ENCODE results near the gene PTCH2. TPM values are rescaled to one million over a fixed set of nuclear protein-coding genes. Genes with fewer than 3 reads are reported as not detected.

The PTCH2 gene
- total and polyA plus RNA-seq, 5 donors from 2014 or later = 0.05 to 0.94 (median 0.13) TPM; not detected in 2

DNA sequence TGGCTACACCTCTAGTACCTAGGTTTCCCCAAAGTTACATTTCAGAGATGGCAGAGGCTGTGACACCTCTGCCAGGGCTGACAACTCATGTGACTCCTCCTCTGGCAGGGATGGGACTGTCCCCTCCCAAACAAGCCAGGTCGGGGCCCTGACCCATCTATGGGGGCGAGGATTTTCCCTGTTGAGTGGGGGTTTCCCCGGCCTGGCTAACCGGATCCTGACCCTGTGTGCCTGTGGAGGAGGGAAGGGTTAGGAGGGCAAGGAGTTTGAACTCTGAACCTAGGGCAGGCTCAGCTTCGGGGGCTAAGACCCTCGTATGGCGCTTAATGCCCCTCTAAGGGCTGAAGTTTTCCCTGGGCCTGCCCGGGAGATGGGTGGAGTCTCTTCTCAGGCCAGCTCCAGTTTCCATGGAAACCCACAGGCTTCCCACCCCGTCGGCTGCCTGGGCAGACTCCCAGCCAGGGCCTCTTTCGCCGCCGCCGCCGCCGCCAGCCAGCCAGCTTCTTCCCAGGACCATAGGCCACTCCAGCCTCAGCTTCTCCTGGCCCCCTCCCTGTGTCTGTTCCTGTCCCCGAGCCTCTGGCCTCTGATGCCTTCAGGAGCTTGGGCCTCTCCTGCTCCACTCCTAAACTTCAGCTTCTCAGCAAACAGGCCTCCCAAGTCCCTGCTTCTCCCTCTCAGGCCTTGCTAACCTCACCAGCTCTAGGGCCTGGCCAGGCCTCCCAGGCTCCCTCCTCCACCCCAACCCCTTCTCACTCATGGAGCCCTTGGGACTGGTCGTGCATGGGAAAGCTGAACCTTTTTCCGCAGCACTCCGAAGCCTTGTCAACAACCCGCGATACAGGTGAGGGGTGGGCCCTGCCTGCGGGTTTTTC is 34.8 kb downstream of the PTCH2 start, which contains the start of gene BTBD19:
Gene BTBD19, plus strand, starts transcription at position 461 of the 875 bp plus-strand sequence. Its CDS starts 298 bp downstream, at position 759.
- Mint-ChIP-seq H3K4me1 (peaks cover 6 to 88% (median 38%) of the 10 kb centered on the region in 4 donors), H3K4me3 (peak within 1 kb of the TSS; percentile 85 to 95 (median 90)), H3K27ac (peak within 1 kb of the TSS; percentile 99 to 100 (median 99)), H3K36me3 (peaks cover 24% of the 10 kb centered on the region), H3K9me3 (no peaks in the 10 kb centered on the region), H3K27me3 (peaks cover 7% of the 10 kb centered on the region)
- DNase-seq (peak; percentile 21 to 60 (median 45)), ATAC-seq (ENCODE audit: low read depth in 2 of 2) (no peak)
- no peaks in the 10 kb centered on the region for H3K9me3 ChIP-seq (ENCODE audit: control insufficient read depth in 2 of 2, low read length in 2 of 2)
- peak within 1 kb of the TSS; percentile 97 for H3K27ac ChIP-seq (ENCODE audit: insufficient read depth, low read length, poor library complexity, severe bottlenecking)
- H3K36me3 ChIP-seq (ENCODE audit: control insufficient read depth, insufficient read depth, low read length) = peaks cover 36% of the 10 kb centered on the region
- no peaks in the 10 kb centered on the region for H3K27me3 ChIP-seq (ENCODE audit: control insufficient read depth, insufficient read depth, low read length)
- peak within 1 kb of the TSS; percentile 53 for H3K4me3 ChIP-seq (ENCODE audit: low read depth, low read length)
- peaks cover 86% of the 10 kb centered on the region for H3K4me1 ChIP-seq (ENCODE audit: control insufficient read depth, insufficient read depth, low read length, poor library complexity, severe bottlenecking)

DNA sequence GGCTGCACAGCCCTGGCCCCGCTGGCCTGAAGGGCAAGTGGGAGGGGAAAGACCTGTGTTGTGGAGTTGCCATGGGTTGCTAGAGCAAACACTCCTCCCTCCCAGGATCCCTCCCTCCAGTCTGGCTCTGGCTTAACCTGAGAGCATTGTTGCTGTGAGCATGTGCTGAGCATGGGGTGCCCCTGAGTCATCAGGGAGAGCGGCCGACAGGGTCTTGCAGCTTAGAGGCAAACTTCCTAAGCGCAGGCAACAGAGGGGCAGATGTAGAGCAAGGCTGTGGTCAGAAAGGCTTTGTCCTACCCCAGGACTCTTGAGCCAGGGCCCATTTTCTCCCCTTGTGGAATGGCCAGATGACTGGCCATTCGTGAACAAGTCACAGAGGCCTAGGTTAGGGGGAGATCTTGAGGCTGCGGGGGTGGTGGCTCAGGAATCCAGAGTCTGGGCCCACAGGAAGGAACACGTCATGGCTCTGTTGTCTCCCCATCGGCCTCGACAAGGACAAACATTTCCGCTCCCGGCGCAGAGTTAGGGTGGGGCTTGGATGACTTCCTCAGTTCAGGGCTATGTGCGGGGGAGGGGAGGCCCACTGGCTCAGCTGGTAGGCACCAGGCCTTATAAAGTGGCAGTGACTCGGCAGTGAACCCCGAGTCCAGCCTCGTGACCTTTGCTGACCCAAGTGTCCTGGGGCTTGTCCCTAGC is 35.5 kb downstream of the PTCH2 start:
- ATAC-seq (ENCODE audit: low read depth in 2 of 2) (peak; percentile 59 to 64), DNase-seq (peak; percentile 85 to 98 (median 88))
- peaks cover 6 to 92% (median 43%) of the 10 kb centered on the region in 4 donors for H3K4me1 Mint-ChIP-seq
- Histone ChIP-seq H3K4me3 (ENCODE audit: low read depth, low read length) (peak overlapping the region; percentile 53), H3K4me1 (ENCODE audit: control insufficient read depth, insufficient read depth, low read length, poor library complexity, severe bottlenecking) (peaks cover 86% of the 10 kb centered on the region), H3K36me3 (ENCODE audit: control insufficient read depth, insufficient read depth, low read length) (peaks cover 44% of the 10 kb centered on the region), H3K27me3 (ENCODE audit: control insufficient read depth, insufficient read depth, low read length) (no peaks in the 10 kb centered on the region), H3K9me3 (ENCODE audit: control insufficient read depth in 2 of 2, low read length in 2 of 2) (no peaks in the 10 kb centered on the region), H3K27ac (ENCODE audit: insufficient read depth, low read length, poor library complexity, severe bottlenecking) (peak overlapping the region; percentile 97)
- H3K27ac Mint-ChIP-seq = peak overlapping the region; percentile 99 to 100 (median 99)
- peaks cover 31% of the 10 kb centered on the region for H3K36me3 Mint-ChIP-seq
- H3K27me3 Mint-ChIP-seq = peaks cover 7% of the 10 kb centered on the region
- H3K9me3 Mint-ChIP-seq = no peaks in the 10 kb centered on the region
- peak overlapping the region; percentile 73 to 95 (median 90) for H3K4me3 Mint-ChIP-seq

DNA sequence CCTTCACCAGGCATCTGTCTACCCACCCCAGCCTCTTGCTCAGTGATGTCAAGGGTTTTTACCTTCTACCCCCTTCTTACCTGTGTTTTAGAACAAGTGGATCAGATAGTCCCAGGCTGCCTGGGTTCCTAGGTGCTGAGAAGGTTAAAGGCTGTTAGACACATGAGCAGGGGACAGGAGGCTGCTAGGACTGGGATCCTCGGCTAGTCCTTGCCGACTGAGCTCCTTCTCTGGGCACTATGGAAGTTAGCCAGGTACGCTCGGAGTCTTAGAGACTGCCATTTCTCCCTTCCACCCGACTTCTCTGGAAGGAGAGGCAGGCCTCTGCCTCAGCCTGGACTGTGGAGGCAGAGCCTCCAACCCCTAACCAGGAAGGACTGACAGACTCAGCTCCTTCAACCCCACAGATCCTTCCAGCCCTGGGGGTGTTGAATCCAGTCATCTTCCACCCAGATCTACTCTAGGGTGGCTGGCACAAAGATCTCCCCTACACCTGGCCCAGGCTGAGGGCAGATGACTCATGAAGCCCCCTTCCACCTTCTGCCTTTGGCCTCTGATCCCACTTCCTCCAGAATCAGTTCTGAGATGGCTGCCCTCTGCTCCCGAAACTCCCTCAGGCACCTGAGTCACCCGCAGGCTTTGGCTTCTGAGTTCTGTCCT is 36.2 kb downstream of the PTCH2 start, which contains the start of gene DYNLT4:
Gene DYNLT4, minus strand, starts transcription at position 648 of the 660 bp plus-strand sequence. CDS start 683 bp downstream, outside the sequence.
- H3K27ac Mint-ChIP-seq = peak within 1 kb of the TSS; percentile 99 to 100 (median 99)
- DNase-seq (peak in 1 of 3 donors; percentile 27), ATAC-seq (ENCODE audit: low read depth in 2 of 2) (peak in 1 of 2 donors; percentile 0)
- no peaks in the 10 kb centered on the region for H3K9me3 Mint-ChIP-seq
- no peaks in the 10 kb centered on the region for H3K9me3 ChIP-seq (ENCODE audit: control insufficient read depth in 2 of 2, low read length in 2 of 2)
- H3K27ac ChIP-seq (ENCODE audit: insufficient read depth, low read length, poor library complexity, severe bottlenecking) = peak within 1 kb of the TSS; percentile 97
- peak within 1 kb of the TSS; percentile 73 to 95 (median 90) for H3K4me3 Mint-ChIP-seq
- H3K36me3 ChIP-seq (ENCODE audit: control insufficient read depth, insufficient read depth, low read length) = peaks cover 50% of the 10 kb centered on the region
- H3K27me3 ChIP-seq (ENCODE audit: control insufficient read depth, insufficient read depth, low read length) = no peaks in the 10 kb centered on the region
- peaks cover 36% of the 10 kb centered on the region for H3K36me3 Mint-ChIP-seq
- H3K27me3 Mint-ChIP-seq = peaks cover 7% of the 10 kb centered on the region
- H3K4me3 ChIP-seq (ENCODE audit: low read depth, low read length) = peak within 1 kb of the TSS; percentile 53
- H3K4me1 Mint-ChIP-seq = peaks cover 9 to 92% (median 43%) of the 10 kb centered on the region in 4 donors
- H3K4me1 ChIP-seq (ENCODE audit: control insufficient read depth, insufficient read depth, low read length, poor library complexity, severe bottlenecking) = peaks cover 88% of the 10 kb centered on the region

DNA sequence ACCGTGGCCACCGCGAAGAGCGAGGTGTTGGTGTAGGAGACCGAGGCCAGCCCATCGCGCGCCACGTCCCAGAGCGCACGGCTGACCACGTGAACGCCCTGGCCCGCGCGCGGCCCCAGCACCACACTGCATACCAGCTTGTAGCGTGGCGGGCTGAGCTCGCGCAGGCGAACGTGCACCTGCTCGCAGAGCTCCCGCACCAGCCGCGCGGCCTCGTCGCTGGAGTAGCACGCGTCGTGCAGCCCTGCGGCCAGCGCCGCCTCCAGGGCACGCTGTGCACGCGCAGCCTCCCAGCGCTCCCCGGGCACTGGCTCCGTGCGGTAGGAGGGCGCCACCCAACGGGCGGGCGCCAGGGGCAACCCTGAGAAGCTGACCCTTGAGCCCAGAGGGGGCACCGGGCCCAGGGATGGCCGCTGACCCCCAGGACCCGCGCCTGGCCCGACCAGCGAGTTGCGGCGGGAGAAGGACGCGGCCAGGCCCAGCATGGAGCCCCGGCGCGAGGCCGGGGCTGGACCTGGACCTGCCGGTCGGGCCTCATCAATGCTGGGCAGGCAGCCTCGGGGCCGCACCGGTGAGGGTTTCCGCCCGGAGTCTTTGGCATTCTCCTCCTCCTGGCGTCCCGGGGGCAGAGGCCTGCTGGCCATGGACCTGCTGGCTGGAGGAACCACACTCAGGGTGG is 36.9 kb downstream of the PTCH2 start:
- peaks cover 38% of the 10 kb centered on the region for H3K36me3 Mint-ChIP-seq
- H3K9me3 ChIP-seq (ENCODE audit: control insufficient read depth in 2 of 2, low read length in 2 of 2) = no peaks in the 10 kb centered on the region
- H3K4me3 Mint-ChIP-seq = peak overlapping the region in 1 of 4 donors; percentile 95

DNA sequence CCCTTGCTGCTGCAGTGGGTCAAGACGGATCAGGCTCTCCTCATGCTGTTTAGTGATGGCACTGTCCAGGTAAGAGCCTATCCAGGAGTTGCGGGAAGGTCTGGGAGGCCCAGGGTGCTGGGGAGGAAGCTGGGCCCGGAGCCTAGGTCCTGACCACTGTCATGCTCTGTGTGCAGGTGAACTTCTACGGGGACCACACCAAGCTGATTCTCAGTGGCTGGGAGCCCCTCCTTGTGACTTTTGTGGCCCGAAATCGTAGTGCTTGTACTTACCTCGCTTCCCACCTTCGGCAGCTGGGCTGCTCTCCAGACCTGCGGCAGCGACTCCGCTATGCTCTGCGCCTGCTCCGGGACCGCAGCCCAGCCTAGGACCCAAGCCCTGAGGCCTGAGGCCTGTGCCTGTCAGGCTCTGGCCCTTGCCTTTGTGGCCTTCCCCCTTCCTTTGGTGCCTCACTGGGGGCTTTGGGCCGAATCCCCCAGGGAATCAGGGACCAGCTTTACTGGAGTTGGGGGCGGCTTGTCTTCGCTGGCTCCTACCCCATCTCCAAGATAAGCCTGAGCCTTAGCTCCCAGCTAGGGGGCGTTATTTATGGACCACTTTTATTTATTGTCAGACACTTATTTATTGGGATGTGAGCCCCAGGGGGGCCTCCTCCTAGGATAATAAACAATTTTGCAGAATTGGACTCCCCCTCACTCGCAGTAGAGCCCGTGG is 37.6 kb downstream of the PTCH2 start:
- peaks cover 0 to 1% (median 0%) of the 10 kb centered on the region in 7 donors for H3K9me3 Mint-ChIP-seq
- peak overlapping the region; percentile 74 to 92 (median 80) for H3K27ac Mint-ChIP-seq
- H3K27me3 ChIP-seq (ENCODE audit: control insufficient read depth, insufficient read depth, low read length) = no peaks in the 10 kb centered on the region
- peaks cover 9 to 80% (median 36%) of the 10 kb centered on the region in 4 donors for H3K4me1 Mint-ChIP-seq
- peaks cover 41% of the 10 kb centered on the region for H3K36me3 Mint-ChIP-seq
- H3K4me3 ChIP-seq (ENCODE audit: low read depth, low read length) = no peak overlapping the region
- no peak overlapping the region for H3K27ac ChIP-seq (ENCODE audit: insufficient read depth, low read length, poor library complexity, severe bottlenecking)
- H3K4me3 Mint-ChIP-seq = peak overlapping the region in 2 of 4 donors; percentile 33 to 83
- DNase-seq = peak in 1 of 3 donors; percentile 29
- ATAC-seq (ENCODE audit: low read depth in 2 of 2) = no peak
- peaks cover 76% of the 10 kb centered on the region for H3K4me1 ChIP-seq (ENCODE audit: control insufficient read depth, insufficient read depth, low read length, poor library complexity, severe bottlenecking)
- peaks cover 50% of the 10 kb centered on the region for H3K36me3 ChIP-seq (ENCODE audit: control insufficient read depth, insufficient read depth, low read length)
- no peaks in the 10 kb centered on the region for H3K9me3 ChIP-seq (ENCODE audit: control insufficient read depth in 2 of 2, low read length in 2 of 2)
- H3K27me3 Mint-ChIP-seq = peaks cover 7% of the 10 kb centered on the region

More for the DNA sequence above, 36.9 kb downstream of the PTCH2 start:
- ATAC-seq (ENCODE audit: low read depth in 2 of 2) (no peak), DNase-seq (no peak)
- Histone ChIP-seq H3K4me1 (ENCODE audit: control insufficient read depth, insufficient read depth, low read length, poor library complexity, severe bottlenecking) (peaks cover 83% of the 10 kb centered on the region), H3K36me3 (ENCODE audit: control insufficient read depth, insufficient read depth, low read length) (peaks cover 50% of the 10 kb centered on the region), H3K27me3 (ENCODE audit: control insufficient read depth, insufficient read depth, low read length) (no peaks in the 10 kb centered on the region), H3K27ac (ENCODE audit: insufficient read depth, low read length, poor library complexity, severe bottlenecking) (peak overlapping the region; percentile 97), H3K4me3 (ENCODE audit: low read depth, low read length) (no peak overlapping the region)
- Mint-ChIP-seq H3K27ac (peak overlapping the region; percentile 99 to 100 (median 99)), H3K27me3 (peaks cover 7% of the 10 kb centered on the region), H3K4me1 (peaks cover 9 to 87% (median 39%) of the 10 kb centered on the region in 4 donors), H3K9me3 (no peaks in the 10 kb centered on the region)

DNA sequence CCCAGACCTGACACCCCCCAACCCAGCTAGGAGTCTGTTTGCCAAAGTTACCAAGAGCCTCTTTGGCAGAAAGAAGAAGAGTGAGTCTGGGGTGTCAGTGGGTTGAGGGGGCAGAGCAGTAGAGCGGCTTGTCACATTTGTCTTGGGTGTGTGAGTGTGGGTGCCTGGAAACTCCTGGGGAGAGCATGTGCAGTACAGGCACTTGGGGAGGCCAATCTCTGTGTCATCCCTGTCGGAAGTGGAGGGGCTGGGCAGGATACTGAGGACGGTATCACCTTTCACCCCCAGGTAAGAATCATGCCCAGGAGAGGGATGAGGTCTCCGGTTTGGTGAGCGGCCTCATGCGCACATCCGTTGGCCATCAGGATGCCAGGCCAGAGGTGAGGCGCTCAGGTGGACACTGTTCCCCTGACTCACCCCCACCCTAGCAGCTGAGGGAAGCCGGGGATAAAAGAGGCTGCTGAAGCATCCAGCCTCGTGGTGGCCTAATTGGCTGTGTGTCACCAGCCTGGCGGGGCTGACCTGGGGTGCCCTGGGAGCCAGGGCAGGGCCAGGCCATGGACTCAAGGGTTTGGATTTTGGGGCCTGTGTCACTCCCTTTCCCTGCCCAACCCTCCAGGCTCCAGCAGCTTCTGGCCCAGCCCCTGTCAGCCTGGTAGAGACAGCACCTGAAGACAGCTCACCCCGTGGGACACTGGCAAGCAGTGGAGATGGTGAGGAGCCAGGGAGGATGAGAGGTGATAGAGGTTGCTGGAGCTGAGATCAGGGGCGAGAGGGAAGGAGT is 39.5 kb downstream of the PTCH2 start:
- H3K27me3 ChIP-seq (ENCODE audit: control insufficient read depth, insufficient read depth, low read length) = no peaks in the 10 kb centered on the region
- Mint-ChIP-seq H3K36me3 (peaks cover 37% of the 10 kb centered on the region), H3K4me1 (peaks cover 4 to 69% (median 29%) of the 10 kb centered on the region in 4 donors), H3K4me3 (peak overlapping the region; percentile 87 to 98 (median 94)), H3K27ac (peak overlapping the region; percentile 91 to 96 (median 94)), H3K27me3 (no peaks in the 10 kb centered on the region), H3K9me3 (peaks cover 0 to 1% (median 0%) of the 10 kb centered on the region in 7 donors)
- no peak for DNase-seq
- ATAC-seq (ENCODE audit: low read depth in 2 of 2) = no peak
- peak overlapping the region; percentile 52 for H3K27ac ChIP-seq (ENCODE audit: insufficient read depth, low read length, poor library complexity, severe bottlenecking)
- no peaks in the 10 kb centered on the region for H3K9me3 ChIP-seq (ENCODE audit: control insufficient read depth in 2 of 2, low read length in 2 of 2)
- peaks cover 67% of the 10 kb centered on the region for H3K4me1 ChIP-seq (ENCODE audit: control insufficient read depth, insufficient read depth, low read length, poor library complexity, severe bottlenecking)
- H3K36me3 ChIP-seq (ENCODE audit: control insufficient read depth, insufficient read depth, low read length) = peaks cover 50% of the 10 kb centered on the region
- peak overlapping the region; percentile 92 for H3K4me3 ChIP-seq (ENCODE audit: low read depth, low read length)

All from CD4-positive, CD25-positive, alpha-beta regulatory T cell (primary cell).